Prostate gland (tissue), 2 donors: ENCODE measurements around the gene PRDM1. TPM values are rescaled to one million over a fixed set of nuclear protein-coding genes. Genes with fewer than 3 reads are reported as not detected.

Experiments used
- DNase-seq: peaks from one replicate; pipeline ENCODE4 v3.0.0-alpha.2; 2019; ENCODE audit warnings: low spot score
- H3K27ac ChIP-seq, 2 donors: fragments of 200-600 bp; sonication (generic); 2 replicates each; pipeline ENCODE4 v1.5.1; 2017 to 2019
- H3K27me3 ChIP-seq: fragments of 200-600 bp; sonication (generic); replicated peaks from 2 replicates; pipeline ENCODE4 v1.5.1; 2019; ENCODE audit not compliant: insufficient read depth
- H3K36me3 ChIP-seq, 2 donors: fragments of 200-600 bp; sonication (generic); 1 replicate in 1 of 2; 2 replicates in 1 of 2; pipeline versions ENCODE4 v1.5.1 to v1.8.1; 2017 to 2019
- H3K4me1 ChIP-seq: fragments of 200-600 bp; sonication (generic); replicated peaks from 2 replicates; pipeline ENCODE4 v1.5.1; 2019
- H3K4me3 ChIP-seq, 2 donors: fragments of 200-600 bp; sonication (generic); 2 replicates each; pipeline ENCODE4 v1.5.1; 2017 to 2019
- H3K9me3 ChIP-seq: fragments of 200-600 bp; sonication (generic); 2 replicates; pipeline ENCODE4 v1.5.1; 2017
- POLR2A ChIP-seq: fragments of 450-650 bp; IDR thresholded peaks from one replicate; pipeline ENCODE4 v1.6.1; 2016; ENCODE audit warnings: antibody characterized with exemption, mild to moderate bottlenecking
- POLR2AphosphoS5 ChIP-seq: sonication (generic); formaldehyde crosslinking; IDR thresholded peaks from one replicate; pipeline ENCODE4 v1.6.1; 2017; ENCODE audit warnings: antibody characterized with exemption
- WGBS: methylation state at CpG from one replicate; pipeline ENCODE4 v1.1.5; 2018; 5-methylcytosine and 5-hydroxymethylcytosine counted together
- intact Hi-C: fragments of 100-400 bp; cut with DNase I; formaldehyde crosslinking; loops from one replicate; pipeline ENCODE4 v1.14.2; 2022
- total RNA-seq, 2 donors: library from RNA; depleted of rRNA; stranded (reverse); fragments of >200 nt; gene quantifications; one replicate each; pipeline ENCODE4 v1.1.0, GENCODE V29; 2016
- TF ChIP-seq, protein P1 (sequence below), 4 experiments: fragments of 200-600 bp in 2 of 4; fragments of 450-650 bp in 2 of 4; sonication (generic) in 2 of 4; IDR thresholded peaks; 1 replicate in 3 of 4; 2 replicates in 1 of 4; pipeline ENCODE4 v1.5.1; 2016 to 2019; ENCODE audit warnings: antibody characterized with exemption in 4 of 4, mild to moderate bottlenecking in 2 of 4, moderate library complexity in 2 of 4

PRDM1 gene
- total RNA-seq, 2 donors from 2014 or later, result 3.5 TPM

- H3K27me3 ChIP-seq, result no peaks in the 10 kb centered on the region
- H3K27ac ChIP-seq, result no peak overlapping the region
- TF ChIP-seq, protein P1, sequence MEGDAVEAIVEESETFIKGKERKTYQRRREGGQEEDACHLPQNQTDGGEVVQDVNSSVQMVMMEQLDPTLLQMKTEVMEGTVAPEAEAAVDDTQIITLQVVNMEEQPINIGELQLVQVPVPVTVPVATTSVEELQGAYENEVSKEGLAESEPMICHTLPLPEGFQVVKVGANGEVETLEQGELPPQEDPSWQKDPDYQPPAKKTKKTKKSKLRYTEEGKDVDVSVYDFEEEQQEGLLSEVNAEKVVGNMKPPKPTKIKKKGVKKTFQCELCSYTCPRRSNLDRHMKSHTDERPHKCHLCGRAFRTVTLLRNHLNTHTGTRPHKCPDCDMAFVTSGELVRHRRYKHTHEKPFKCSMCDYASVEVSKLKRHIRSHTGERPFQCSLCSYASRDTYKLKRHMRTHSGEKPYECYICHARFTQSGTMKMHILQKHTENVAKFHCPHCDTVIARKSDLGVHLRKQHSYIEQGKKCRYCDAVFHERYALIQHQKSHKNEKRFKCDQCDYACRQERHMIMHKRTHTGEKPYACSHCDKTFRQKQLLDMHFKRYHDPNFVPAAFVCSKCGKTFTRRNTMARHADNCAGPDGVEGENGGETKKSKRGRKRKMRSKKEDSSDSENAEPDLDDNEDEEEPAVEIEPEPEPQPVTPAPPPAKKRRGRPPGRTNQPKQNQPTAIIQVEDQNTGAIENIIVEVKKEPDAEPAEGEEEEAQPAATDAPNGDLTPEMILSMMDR (IDR thresholded peaks at IDR 0.05), result no peak
- TF ChIP-seq POLR2A (no peak), POLR2AphosphoS5 (no peak)
- no peak for DNase-seq
- H3K36me3 ChIP-seq, result no peaks in the 10 kb centered on the region
- H3K4me3 ChIP-seq, result no peak overlapping the region
- H3K4me1 ChIP-seq, result no peaks in the 10 kb centered on the region
- 95% methylated on average over 3 of the region's 3 CpGs for WGBS
- intact Hi-C loops, result no loop called here
- H3K9me3 ChIP-seq, result no peaks in the 10 kb centered on the region
Observed at GRCh38 chr6:106076139-106076538, 10.0 kb upstream of the PRDM1 start.

- 95% methylated on average over 3 of the region's 3 CpGs for WGBS
- intact Hi-C loops, result no loop called here
Observed at GRCh38 chr6:106077170-106077569, 9.0 kb upstream of the PRDM1 start.

GRCh38 chr6:106077881-106078280 is 8.3 kb upstream of the PRDM1 start:
- Histone ChIP-seq H3K27ac (no peak overlapping the region), H3K36me3 (no peaks in the 10 kb centered on the region), H3K9me3 (no peaks in the 10 kb centered on the region), H3K4me3 (no peak overlapping the region), H3K4me1 (no peaks in the 10 kb centered on the region), H3K27me3 (no peaks in the 10 kb centered on the region)
- intact Hi-C loops, result no loop called here
- 44% methylated on average over 5 of the region's 5 CpGs for WGBS
- TF ChIP-seq POLR2A (no peak), POLR2AphosphoS5 (no peak)
- TF ChIP-seq, protein P1 (IDR thresholded peaks at IDR 0.05), result no peak
- DNase-seq, result no peak

More at GRCh38 chr6:106077170-106077569, 9.0 kb upstream of the PRDM1 start:
- Histone ChIP-seq H3K27me3 (no peaks in the 10 kb centered on the region), H3K27ac (no peak overlapping the region), H3K36me3 (no peaks in the 10 kb centered on the region), H3K9me3 (no peaks in the 10 kb centered on the region), H3K4me1 (no peaks in the 10 kb centered on the region), H3K4me3 (no peak overlapping the region)
- DNase-seq, result no peak
- TF ChIP-seq, protein P1 (IDR thresholded peaks at IDR 0.05), result no peak
- TF ChIP-seq POLR2AphosphoS5 (no peak), POLR2A (no peak)

- Histone ChIP-seq H3K9me3 (no peaks in the 10 kb centered on the region), H3K4me3 (no peak overlapping the region), H3K27me3 (no peaks in the 10 kb centered on the region), H3K36me3 (no peaks in the 10 kb centered on the region), H3K27ac (no peak overlapping the region), H3K4me1 (no peaks in the 10 kb centered on the region)
- 87% methylated on average over 8 of the region's 8 CpGs for WGBS
- no peak for DNase-seq
- intact Hi-C loops, result no loop called here
- no peak for TF ChIP-seq POLR2AphosphoS5
- no peak for TF ChIP-seq POLR2A
- TF ChIP-seq, protein P1 (IDR thresholded peaks at IDR 0.05), result no peak
Observed at GRCh38 chr6:106079961-106080762, 6.0 kb upstream of the PRDM1 start.

- WGBS, result 79% methylated on average over 3 of the region's 3 CpGs
- Histone ChIP-seq H3K27me3 (no peaks in the 10 kb centered on the region), H3K27ac (no peak overlapping the region), H3K4me3 (no peak overlapping the region), H3K4me1 (no peaks in the 10 kb centered on the region), H3K9me3 (no peaks in the 10 kb centered on the region), H3K36me3 (no peaks in the 10 kb centered on the region)
- intact Hi-C loops, result no loop called here
- DNase-seq, result no peak
- TF ChIP-seq POLR2AphosphoS5 (no peak), POLR2A (no peak)
- TF ChIP-seq, protein P1 (IDR thresholded peaks at IDR 0.05), result no peak
Observed at GRCh38 chr6:106080763-106081095, 5.4 kb upstream of the PRDM1 start.
